NCI-H2107 (cell line): ENCODE results near the gene LDB2.
"Not testable (repeated sequence)": the region's sequence is repeated elsewhere in the genome, so short reads cannot be mapped to it uniquely, and the experiment has no call there.

Experiments
- DNase-seq: peaks from one replicate; lab custom pipeline; 2025; lab: John Stamatoyannopoulos, UW

Gene LDB2

DNA sequence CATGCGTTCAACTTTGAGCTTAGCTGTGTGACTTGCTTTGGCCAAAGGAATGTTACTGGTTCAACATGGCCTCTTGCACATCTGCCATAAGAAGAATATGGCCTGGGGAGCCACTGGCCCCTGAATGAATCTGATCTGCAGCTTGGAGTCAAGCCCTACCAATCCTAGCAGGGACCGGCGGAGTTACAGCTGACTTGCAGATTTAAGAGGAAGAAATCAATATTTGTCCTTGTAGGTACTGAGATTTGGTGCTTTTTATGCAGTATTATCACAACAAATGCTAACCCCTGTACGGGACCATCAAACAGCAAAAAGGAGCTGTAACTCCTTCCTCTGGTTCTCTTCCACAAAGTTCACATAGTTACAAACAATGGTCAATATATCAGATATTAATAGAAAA, 252.0 kb downstream of the LDB2 start:
- no peak for DNase-seq

DNA sequence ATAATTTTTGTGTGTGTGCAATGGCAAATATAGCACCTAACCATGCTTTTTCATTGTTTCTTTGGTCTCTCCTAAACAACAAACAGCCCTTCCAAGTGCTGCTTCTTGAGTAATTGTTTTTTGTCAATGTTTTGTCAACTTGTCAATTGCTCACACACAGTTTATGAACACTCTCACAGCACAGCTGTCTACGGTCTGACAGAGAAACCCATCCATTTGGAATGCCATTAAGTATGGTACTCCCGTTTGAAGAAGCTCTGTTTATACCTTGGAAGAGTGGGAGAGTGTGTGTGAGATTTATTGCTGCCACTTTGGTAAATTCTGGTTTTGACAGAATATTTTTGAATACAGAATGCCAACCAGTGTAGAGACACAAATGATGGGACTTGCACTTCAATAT, 254.6 kb downstream of the LDB2 start:
- DNase-seq, result no peak

DNA sequence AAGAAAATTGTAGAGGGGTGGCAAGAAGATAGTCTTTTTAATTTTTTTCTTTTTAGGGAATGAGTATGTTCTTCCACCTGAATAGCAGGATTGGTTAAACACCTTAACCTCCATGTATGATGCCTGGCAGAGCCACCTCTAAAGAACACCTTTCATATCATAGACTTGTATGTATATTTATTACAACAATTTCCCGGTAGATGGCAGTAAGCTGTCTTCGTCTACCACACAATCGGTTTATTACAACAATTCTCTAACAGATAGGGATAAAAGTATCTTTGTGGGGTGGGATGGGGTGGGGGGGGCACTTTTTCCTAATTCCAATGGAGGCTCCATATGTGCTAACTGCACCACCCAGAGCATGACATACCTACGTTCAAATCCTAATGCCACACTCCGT, 255.5 kb downstream of the LDB2 start:
- no peak for DNase-seq

DNA sequence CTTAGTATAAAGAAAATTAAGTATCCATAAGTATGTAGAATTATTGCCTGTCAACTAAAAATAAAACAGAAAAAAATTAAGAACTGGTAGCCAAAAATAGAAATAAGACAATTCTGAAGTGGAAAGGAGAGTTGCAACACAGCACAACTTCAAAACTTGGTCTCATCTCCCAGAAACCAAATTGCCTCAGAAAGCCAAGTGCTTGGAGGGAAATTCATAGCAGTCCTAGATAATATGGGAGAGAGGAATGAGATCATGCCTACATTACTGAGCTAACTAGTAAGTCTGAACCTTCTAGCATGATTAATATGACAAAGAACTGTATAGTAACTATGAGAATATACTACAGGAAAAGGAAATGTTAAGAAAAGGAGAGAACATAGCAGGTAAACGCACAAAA, 256.5 kb downstream of the LDB2 start:
- no peak for DNase-seq

DNA sequence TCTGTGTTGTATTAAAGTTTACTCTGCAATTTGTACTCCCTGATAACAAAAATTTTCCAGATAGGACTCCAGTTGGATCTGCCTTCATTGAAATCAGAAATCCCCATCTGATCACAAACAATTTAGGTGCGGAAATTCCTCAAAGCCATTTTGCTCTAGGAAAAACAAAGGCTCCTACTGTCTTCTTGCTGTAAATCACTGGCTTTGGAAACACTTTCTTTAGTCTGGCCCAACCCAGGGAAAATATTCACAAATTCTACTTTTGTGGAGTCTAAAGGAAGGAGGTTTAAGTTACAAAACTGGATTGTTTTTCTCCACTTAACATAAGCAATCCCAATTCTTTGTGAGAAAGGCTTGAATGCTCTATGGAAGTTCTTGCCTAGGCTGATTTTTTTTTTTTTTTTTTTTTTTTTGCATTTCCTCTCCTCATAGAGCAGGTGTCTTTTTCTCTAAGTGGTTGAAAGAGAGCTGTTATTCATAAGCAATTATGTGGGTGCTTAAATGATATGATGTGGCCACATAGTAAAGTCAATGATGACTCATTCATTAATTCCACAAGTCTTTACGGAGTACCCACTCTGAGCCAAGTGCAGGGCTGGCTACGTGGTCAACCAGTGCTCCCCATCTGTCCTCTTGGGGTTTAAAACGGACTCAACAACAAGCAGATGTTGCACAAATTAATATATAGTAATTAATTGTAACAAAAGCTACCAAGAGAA, 261.4 kb downstream of the LDB2 start:
- no peak for DNase-seq

DNA sequence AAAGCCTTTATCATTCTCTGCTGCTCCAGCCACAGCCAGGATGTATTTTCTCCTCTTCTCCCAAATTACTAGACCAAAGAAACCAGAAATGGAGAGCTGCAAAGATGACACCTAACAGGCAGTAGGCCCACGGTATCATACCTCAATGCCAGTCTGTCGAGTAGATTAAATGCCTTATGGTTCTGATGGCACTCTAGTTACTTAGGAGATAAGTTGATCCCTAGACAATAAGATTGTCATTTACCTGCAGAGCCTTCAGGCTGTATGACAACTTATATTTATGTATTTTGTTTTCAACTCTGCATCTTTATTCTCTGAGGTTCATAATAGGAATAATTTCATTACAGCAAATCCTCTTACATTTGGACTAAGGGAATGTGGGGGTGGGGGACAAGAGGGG, 262.1 kb downstream of the LDB2 start:
- no peak for DNase-seq

DNA sequence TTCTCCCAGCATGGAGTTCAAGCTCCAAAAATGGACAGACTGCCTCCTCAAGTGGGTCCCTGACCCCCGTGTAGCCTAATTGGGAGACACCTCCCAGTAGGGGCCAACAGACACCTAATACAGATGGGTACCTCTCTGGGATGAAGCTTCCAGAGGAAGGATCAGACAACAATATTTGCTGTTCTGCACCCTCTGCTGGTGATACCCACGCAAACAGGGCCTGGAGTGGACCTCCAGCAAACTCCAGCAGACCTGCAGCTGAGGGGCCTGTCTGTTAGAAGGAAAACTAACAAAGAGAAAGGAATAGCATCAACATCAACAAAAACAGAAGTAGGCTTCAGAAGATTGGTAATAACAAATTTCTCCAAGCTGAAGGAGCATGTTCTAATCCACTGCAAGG, 269.2 kb downstream of the LDB2 start:
- DNase-seq, result not testable (repeated sequence)

DNA sequence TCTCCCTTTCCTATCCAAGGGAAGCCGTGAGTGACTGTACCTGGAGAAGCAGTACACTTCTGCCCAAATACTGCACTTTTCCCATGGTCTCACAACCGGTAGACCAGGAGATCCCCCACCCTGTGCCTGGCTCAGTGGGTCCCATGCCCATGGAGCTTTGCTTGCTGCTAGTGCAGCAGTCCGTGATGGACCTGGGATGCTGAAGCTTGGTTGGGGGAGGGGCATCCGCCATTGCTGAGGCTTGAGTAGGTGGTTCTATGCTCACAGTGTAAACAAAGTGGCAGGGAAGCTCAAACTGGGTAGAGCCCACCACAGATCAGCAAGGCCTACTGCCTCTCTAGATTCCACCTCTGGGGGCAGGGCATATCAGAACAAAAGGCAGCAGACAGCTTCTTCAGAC, 269.6 kb downstream of the LDB2 start:
- not testable (repeated sequence) for DNase-seq

DNA sequence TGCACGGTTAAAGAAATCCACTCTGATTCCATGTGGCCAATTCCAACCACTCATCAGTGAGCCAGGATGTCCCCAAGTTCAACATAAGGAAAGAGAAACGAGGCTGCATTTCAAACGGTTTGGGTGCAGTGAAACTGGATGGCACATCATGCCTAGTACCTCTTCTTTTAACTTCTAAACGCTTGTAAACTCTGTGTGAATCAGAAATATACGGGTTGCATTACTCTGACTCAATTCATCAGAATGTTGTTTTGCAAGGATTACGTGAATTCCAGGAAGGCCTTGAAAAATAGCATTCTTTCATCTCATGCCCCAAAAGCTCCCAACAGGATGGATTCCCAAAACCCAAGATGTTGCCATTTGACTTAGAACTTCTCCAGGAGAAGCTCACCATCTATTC, 270.4 kb downstream of the LDB2 start:
- DNase-seq, result no peak

DNA sequence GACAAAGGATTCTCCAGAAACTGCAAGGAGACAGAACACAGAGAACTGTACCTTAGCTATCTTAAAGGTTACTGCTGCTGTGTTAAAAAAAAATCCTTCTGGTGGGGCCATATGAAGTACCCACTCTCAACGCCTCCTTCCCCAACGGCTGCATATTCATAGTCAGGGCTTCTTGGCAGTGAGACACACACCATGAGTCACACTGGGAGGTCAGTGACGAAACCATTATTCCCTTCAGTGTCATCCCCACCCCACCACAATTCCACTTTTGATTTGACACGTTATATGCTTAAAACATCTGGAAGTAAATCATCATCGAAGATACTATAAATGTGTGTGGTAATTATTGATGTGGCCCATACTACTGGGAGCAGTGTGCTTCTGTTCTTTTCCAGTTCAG, 271.5 kb downstream of the LDB2 start:
- no peak for DNase-seq

DNA sequence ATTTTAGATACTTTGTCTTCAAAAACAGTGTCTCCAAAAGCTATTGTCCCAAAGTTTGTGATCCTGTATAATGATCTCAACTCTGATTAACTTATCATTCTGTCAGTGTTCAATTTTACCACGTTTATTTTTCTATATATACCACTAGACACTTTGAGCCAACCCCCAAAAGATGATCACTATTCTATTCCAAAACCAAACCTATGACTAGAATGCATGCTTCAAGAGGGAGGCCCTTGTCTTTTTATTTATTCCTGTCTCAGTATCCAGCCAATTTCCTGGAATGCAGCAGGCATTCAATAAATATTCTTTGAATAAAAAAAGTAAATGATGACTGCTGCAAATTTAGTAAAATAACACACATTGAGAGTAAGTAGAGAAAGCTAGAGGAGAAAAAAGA, 275.6 kb downstream of the LDB2 start:
- no peak for DNase-seq

DNA sequence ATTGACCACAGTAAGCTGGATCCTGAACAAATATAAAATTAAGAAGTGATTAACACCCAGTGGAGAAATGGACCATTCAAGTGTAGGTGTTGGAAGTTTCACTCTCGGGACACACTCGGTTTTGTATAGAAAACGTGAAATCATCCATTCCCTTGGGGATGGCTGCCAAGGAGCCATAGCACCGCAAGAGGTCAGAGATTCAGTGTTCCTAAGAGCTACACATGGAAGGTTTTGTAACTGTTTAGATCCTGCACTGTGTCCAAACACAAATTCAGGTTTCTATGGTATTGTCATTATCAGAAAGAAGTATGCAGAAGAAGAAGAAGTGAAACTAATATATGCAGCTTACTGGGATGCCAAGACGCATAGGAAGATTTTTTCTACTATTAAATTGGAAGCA, 281.0 kb downstream of the LDB2 start:
- no peak for DNase-seq

DNA sequence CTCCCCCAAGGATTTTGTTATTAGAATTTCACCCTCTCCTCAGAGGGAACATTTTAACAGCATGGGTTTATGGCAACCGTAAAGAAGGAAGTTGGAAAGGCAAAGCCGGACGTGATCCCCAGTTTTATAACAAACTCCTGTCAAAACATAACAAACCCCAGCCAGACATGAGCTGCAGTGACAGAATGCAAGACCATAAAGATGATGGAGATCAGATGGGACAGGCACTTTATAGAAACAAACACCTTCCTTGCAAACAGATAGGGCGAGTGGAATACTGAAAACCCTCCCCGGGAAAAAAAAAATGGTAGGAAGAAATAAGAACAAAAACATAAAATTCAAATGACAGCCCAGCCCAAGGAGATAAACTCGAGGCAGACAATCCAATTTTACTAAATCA, 281.4 kb downstream of the LDB2 start:
- DNase-seq, result no peak

DNA sequence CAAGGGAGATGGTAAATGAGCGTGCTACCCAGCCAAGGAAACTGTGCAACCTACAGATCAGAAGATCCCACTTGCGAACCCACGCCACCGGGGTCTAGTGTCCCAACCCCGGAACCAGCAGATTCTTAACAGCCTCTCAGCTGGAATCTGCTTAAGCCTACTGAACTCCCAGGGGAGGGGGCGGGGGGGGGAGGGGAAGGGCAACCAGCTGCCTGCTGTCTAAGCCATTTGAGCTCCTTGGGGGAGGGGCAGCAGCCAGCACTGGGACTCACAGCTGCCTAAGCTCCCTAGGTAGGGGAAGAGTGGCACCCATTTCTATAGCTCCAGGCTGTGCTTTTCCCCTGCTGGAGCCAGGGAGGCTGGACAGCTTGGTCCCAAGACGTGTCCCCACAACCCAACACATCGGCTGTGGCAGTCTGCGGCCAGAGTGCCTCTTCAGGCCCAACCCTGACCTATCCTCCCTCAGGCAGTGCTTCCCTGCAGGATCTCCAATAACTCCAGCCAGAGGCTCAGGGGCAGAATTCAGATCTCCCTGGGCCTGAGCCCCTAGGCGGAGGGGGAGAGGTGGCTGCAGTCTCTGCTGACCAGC, 289.2 kb downstream of the LDB2 start:
- DNase-seq, result no peak

DNA sequence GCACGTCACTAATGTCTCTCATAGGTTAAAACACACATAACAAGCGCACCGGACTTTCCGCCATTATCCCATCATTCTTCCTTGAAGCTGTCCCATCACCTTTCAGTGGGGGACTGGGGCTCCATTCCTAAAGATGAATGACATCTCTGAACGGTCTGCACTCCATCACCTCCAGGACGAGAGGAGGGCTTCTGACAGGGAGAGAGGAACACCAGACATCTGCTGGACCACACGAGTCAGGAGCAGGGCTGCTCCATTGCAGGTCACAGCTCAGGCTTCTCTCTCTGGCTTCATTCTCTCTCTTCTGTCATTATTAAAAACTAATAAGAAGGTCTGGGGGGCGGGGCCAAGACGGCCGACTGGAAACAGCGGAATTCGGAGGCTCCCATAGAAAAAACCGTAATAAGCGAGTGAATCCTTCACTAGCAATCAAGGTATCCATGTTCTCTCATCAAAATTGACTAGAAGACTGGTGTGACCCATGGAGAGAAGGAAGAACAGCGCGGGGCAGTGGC, 289.8 kb downstream of the LDB2 start:
- DNase-seq, result no peak

DNA sequence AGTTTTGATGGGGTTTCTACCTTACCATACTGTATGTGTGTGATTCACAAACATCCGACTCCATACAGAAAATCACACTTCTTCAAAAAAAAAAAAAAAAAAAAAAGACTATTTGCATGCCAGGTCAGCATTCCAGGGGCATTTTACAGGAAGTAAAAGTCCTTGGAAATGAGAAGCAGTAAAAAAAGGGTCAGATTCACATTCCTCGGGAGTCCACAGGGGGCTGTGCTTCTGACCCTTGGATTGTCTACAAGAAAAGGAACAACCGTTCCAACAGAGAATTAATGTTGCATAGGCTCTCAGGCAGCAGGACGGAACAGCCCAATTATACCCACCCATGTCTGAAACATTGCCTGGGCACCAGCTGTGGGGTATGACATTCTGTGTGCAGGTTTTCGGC, 290.3 kb downstream of the LDB2 start:
- DNase-seq, result no peak

DNA sequence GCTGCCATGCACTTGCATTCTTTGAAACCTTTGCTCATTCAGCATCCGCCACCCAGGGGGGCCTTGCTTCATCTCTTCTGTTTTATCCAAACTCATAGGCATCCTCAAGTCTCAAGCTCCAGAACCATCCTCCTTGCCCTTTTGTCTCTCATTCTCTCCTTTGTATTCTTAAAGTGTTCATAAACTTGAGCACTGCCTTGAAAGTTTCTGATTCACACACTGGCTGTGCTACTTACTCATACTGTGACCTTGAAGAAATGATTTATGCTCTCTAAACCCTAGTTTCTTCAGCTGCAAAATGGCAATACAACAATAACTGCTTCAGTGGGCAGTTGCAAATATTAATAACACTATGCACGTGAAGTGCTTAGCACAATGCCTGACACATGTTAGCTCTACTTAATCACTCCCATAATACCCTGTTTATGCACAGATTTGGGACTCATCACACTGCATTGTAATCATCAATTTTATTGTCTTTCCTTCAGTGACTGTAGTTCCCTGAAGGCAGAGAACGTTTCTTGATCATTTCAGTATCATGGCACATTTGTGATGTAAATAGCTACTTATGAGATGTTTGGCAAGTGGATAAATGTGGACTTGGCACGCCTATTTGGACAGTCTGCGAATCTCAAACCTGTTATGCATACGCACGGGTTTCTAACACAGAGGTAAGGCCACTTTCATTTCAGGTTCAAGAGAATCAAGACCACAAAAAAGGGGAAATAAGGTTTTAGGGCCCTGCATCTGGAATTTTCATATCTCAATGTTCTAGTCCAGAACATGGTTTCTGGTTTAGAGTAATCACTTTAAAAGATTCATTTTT, 291.0 kb downstream of the LDB2 start:
- DNase-seq, result no peak

DNA sequence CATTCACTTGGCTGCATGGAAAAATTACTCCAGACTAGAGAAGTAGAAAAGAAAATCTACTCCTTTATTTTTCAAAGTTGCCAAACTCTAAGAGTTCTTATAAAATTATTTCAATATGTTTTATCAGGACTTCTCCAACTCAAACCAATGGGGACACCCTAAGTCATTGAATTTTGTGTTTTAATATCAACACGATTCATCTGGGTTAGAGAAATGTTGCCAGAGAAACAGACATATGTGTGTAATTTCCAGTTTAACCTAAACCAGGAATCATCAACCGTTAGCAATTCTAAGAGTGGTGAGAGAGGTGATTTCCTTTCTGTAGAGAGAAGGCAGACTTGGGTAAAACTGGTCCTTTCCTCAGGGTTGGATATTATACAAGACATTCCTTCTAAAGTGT, 291.8 kb downstream of the LDB2 start:
- no peak for DNase-seq

DNA sequence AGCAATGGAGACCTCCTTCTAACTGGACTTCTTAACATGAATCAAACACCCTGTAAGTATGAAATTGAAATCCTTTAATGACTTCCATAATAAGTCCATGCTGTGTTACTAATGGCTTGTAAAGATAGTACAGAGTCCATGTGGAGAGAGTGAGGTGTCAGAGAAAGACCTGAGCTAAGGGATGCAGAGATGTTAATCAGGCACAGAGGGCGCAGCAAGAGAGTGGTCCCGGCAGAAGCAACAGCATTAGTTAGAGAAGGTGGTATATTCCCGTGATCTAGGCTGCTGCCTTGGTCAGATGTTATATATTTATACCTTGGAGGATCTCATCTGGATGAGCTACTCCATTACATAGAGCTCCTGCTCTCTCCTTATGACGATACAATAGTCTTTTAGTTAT, 295.3 kb downstream of the LDB2 start:
- no peak for DNase-seq

DNA sequence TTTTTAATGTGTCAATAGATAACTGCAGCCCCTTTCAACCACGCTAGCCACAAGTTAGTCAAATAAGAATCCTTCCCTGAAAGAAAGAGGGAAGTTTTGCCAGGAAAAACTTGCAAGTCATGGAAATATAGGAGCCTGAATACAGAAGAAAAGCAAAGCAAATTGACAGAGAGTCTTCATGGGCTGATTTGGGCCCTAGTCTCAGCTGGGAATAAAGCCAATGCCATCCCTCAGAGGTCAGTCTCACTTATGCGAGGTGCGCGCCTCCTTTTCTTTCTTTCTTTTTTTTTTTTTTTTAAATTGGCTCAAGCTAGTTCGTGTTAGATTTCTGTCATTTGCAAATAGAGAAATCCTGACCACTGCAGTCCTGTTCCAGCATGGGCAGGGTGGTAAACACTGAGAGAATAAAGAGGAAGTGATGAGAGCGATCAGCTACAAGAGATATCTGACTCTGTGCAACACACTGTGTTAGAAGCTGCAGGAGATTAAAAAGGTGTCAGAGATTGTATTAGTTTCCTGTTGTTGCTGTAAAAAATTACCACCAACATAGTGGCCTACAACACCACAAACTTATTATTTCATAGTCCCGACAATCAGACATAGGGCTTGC, 299.7 kb downstream of the LDB2 start:
- no peak for DNase-seq

DNA sequence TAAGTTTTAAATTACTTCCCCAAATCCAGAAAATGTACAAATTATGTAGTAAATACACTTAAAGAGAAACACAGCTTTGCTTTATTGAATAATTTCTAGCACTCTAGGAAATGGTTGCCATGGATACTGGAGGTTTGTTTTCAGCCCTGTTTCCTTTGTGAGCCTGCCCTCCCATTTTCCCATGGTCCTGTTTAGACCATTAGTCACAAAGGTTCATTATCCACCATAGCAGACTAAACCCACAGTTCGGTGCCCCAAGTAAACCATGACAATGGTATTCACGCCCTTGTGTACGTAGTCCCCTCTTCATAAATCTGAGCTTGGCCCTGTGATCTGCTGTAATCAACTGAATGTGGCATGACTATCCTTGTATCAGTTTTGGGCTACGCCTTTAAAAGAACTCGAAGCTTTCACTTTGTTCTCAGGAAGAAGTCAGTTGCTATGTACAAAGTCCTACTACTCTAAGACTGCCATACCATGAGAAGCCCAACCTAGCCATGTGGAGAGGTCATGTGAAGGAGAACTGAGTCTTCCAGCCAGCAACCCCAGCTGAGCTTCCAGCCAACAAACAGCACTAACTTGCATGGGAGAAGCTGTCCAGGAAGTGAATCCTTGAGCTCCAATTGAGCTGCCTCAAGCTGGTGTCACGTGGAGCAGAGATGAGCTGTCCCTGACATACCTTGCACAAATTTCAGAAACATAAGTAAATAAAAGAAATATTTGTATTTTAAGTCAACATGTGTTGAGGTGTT, 300.4 kb downstream of the LDB2 start:
- no peak for DNase-seq

DNA sequence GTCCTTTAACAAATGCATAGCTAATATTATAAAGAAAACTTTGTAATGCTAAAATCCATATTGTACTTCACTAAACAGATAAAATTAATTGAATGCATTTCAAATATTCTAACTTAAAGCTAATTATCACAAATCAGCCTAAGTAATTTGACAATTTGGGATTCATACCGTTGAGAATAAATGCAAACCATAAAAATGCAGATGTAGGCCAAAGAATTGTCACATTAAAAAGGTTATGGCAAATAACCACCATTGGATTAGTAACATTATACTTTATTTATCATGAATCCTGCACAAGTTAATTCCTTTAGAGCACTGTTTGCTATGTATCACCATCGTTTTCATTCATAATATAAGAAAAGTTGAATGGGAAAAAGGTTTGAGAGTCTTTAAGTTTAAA, 301.0 kb downstream of the LDB2 start:
- DNase-seq, result no peak
